UCSD-AML1 (cell line): ENCODE data around the gene MEFV.

Source experiments
- DNase-seq: peaks from one replicate; lab custom pipeline; 2025; ENCODE audit not compliant: unreplicated experiment; lab: John Stamatoyannopoulos, UW

MEFV gene

GRCh38 chr16:3268294-3268693 lies 11.9 kb upstream of the MEFV start:
- no peak for DNase-seq

GRCh38 chr16:3266873-3267537 lies 10.6 kb upstream of the MEFV start:
- peak; percentile 54 for DNase-seq

GRCh38 chr16:3264137-3265036 lies 8.0 kb upstream of the MEFV start:
- peak; percentile 98 for DNase-seq

GRCh38 chr16:3262517-3262916 lies 6.1 kb upstream of the MEFV start:
- DNase-seq = no peak

GRCh38 chr16:3259836-3260235 lies 3.4 kb upstream of the MEFV start:
- DNase-seq = no peak

- DNase-seq = no peak
These were observed 533 bp upstream of the MEFV start for GRCh38 chr16:3256866-3257465.

GRCh38 chr16:3254309-3254708 lies 2.1 kb downstream of the MEFV start:
- no peak for DNase-seq

GRCh38 chr16:3252967-3253366 lies 3.5 kb downstream of the MEFV start:
- DNase-seq = no peak

GRCh38 chr16:3249451-3249850 lies 7.0 kb downstream of the MEFV start:
- DNase-seq = no peak

GRCh38 chr16:3249020-3249419 lies 7.4 kb downstream of the MEFV start:
- no peak for DNase-seq

GRCh38 chr16:3248596-3248995 lies 7.8 kb downstream of the MEFV start:
- no peak for DNase-seq

- DNase-seq = peak; percentile 49
These were observed 9.6 kb downstream of the MEFV start for GRCh38 chr16:3246876-3247275.

- DNase-seq = no peak
These were observed 10.4 kb downstream of the MEFV start for GRCh38 chr16:3246002-3246401.

- no peak for DNase-seq
These were observed 12.6 kb downstream of the MEFV start for GRCh38 chr16:3243882-3244281.

GRCh38 chr16:3242709-3243108 lies 13.7 kb downstream of the MEFV start:
- no peak for DNase-seq

GRCh38 chr16:3241761-3242160 lies 14.7 kb downstream of the MEFV start:
- no peak for DNase-seq

- DNase-seq = peak; percentile 78
These were observed 20.4 kb downstream of the MEFV start for GRCh38 chr16:3235856-3236669.

GRCh38 chr16:3234857-3235561 lies 21.4 kb downstream of the MEFV start, which contains the start of gene ZNF200:
Gene ZNF200, minus strand, starts transcription at chr16:3235158. Its CDS starts 1,403 bp downstream, at chr16:3233755.
- DNase-seq = peak; percentile 93

GRCh38 chr16:3234543-3234856 lies 21.9 kb downstream of the MEFV start:
- no peak for DNase-seq

- no peak for DNase-seq
These were observed 32.4 kb downstream of the MEFV start for GRCh38 chr16:3223913-3224515.
